Stimulated activated CD8-positive, alpha-beta memory T cell treated with anti-CD3 and anti-CD28 coated beads, Interleukin-4, amount 100 ng/mL, for 48 hours (primary cell): ENCODE measurements around the gene MACROD1.

Source experiments
- DNase-seq: peaks from one replicate; pipeline ENCODE4 v3.0.0-alpha.2; 2020

Gene MACROD1

DNA sequence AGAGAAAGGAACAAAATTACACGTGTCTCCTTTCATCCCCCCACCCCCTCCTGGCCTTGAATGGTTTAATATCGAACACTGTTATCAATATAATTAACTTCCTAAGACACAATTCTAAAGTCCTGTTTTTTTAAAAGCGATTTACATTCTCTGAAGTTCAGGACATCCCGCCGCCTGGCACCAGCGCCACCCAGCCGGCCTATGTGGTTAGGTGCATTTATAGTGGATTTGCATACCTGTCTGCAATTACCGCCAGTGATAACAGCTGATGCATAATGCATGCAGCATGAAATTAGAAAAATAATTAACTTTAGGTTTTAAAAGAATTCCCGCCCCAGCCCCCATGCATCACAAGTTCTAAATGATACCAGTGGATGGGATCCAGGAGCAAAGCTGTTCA, 58.6 kb downstream of the MACROD1 start:
- DNase-seq, result no peak

DNA sequence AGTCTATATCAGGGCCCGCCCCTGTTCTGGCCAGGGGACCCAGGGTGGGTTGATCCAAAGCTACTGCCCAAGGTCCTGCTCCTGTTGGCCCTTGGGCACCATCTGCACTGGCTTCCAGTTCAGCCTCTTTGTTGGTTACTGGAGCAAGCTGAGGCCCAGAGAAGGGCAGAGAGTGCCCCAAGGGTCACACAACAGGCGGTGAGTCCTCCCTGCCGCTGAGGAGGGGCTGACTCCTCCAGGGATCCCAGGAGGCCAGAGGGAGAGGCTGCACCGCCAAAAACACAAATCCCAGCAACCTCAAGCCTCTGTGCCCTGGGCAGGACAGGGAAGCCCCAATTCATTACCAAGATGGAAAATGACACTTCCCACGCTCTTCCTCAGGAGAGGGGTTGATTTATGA, 61.3 kb downstream of the MACROD1 start:
- DNase-seq, result no peak

DNA sequence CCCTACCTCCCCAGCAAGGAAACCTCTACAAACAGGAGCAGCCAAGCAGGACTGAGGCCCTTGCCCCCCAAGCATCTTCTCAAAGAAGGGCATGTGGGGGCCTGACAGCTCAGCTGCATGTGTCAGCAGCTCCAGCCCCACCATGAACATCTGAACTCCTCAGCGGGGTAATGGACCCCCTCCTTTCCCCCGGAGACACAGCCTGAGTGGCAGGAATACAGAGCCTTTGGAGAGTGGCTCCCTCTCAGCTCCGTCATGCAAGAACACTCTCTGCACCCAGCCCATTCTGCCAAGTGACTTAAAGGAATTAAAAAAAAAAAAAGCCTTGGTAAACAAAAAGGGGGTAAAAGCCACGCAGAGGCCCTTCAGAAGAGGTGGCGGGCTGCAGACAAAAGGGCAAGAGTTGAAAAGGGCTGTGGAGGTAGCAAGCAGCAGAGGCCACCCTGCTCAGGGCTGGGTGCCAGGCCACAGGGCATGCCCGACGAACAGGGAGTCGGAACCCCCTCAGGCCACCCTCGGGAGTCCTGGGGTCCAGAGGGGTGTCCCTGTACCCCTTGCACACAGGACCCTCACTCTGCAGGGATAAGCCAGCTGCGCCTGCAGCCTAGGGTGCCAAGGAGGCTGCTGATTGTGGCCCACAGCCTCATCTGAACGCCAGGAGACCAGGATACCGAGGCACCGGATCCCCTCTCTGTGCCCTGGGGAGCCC, 62.5 kb downstream of the MACROD1 start:
- DNase-seq, result no peak

DNA sequence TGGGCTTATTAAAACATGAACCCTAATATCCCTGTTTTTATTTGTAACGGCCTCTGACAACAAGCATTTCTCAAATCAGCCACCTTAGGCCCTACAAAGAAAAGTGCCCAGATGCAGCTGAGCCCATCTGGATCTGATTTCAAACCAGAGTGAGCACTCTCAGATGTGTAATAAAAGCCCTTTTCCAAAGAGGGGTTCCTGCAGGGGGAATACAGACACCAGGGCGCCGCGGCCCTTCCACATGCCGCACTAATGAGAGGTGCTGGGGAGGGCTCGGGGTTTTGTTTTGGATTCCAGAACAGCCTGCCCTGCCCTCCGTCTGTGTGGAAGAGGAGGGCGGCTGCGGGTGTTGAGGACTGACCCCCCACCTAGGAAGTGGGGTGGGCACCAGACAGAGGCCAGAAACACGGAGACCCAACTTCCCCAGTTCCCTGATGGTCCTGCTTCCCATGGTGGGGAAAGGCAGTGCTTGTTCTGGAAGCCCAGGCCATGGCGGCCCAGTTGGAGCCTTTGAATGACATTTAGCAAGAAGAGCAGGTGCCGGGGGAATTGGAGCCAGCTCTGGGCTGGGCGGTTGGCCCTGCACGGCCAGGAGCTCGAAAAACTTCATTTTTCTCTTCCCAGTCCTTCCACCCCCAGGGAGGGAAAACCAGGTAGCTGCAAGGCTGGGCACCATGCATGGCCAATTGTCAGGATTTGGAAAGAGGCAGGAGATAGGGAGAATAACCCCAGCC, 63.7 kb downstream of the MACROD1 start:
- DNase-seq, result no peak

DNA sequence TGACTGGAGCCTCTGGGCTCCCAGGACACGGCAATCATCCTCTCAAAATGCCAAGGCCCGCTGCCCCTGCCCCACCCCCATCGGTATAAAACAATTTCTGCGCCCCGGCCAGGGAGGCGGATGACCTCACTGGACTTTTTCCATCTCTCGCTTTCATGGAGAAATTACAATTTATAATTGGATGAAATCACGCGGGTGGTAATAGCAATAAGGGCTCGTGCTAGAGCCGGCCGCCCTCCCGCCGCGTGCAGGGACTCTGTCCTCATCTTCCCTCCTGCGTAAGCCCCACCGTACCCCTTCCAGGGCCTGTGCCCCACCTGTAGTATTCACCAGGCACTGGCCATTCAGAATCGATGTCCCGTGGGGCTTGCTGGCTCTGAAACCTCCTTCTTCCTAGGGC, 64.5 kb downstream of the MACROD1 start:
- no peak for DNase-seq

DNA sequence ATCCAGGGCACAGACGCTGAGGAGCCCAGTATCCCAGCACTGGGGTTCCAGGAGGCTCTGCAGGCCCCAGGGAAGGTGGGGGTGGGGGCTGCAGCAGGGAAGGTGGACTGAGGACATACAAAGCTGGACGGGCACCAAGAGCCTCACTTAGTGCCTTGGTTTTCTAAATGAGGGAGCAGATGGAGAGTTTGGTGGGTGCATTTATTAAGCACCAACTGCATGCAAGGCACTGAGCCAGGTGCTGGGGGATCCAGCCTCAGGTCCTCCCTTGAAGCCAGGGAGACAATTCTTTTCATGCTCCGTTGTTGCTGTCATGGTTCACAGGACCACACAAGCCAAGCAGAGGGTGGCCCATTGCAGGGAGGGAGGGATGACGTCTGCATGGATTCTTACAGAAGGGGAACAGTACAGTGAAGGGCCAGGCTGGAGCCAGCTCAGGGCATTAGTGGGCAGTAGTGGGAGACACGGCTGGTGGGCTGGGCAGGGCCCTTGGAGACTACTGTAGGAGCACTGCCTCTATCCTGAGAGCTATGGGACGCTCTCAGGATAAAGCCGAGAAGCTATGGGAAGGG, 65.0 kb downstream of the MACROD1 start:
- DNase-seq, result no peak

DNA sequence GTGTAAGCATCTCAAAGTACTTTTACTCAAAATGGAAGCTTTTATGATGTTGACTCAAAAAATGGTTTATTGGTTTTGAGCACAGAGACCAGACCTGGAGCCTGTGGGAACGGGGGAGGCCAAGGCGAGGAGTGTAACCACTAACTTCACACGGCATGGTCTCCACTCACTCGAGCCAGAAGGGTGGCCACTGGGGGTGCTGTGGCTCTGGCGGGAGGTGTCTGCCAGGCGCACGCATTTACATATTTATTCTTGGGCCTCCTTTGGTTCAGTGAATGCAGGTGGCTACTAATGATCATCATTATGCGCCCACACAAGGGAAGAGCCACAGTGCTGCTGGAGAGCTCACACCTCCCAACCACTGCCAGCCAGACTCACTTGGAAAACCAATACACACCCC, 65.6 kb downstream of the MACROD1 start:
- DNase-seq, result no peak

DNA sequence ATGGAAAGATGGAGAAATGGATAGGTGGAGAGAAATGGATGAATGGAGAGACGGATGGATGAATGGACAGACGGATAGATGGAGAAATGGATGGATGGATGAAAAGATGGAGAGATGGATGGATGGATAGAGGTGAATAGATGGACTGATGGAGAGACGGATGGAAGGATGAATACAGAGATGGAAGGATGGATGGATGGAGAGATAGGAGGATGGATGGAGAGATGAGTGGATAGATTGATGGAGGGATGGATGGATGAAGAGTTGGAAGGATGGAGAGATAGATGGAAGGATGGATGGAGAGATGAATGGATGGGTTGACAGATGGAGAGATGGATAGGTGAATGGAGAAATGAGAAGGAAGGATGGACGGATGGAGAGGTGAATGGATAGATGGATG, 66.5 kb downstream of the MACROD1 start:
- no peak for DNase-seq

DNA sequence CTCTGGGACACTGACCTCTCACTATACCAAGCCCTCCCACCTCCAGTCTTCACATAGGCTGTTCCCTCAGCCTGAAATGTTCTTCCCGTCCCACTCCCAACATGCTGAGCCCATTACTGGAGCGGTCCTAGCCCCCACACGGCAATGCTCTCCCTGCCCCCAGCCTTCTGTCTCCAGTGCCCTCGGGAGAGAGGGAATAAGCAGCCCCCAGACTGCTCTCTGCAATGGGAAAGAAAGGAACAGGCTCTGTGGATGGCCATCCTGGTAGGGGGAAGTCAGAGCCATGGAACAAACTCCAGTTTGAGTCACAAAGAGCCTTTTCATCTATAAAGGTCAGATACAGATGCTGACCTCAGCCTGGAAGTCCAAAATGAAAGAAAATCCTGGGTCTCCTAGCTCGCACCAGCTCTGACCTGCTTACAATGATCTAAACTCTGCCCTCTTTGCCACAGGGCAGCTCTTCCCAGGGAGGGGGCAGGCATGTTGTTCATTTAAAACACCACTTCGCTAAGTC, 67.5 kb downstream of the MACROD1 start:
- DNase-seq, result no peak

DNA sequence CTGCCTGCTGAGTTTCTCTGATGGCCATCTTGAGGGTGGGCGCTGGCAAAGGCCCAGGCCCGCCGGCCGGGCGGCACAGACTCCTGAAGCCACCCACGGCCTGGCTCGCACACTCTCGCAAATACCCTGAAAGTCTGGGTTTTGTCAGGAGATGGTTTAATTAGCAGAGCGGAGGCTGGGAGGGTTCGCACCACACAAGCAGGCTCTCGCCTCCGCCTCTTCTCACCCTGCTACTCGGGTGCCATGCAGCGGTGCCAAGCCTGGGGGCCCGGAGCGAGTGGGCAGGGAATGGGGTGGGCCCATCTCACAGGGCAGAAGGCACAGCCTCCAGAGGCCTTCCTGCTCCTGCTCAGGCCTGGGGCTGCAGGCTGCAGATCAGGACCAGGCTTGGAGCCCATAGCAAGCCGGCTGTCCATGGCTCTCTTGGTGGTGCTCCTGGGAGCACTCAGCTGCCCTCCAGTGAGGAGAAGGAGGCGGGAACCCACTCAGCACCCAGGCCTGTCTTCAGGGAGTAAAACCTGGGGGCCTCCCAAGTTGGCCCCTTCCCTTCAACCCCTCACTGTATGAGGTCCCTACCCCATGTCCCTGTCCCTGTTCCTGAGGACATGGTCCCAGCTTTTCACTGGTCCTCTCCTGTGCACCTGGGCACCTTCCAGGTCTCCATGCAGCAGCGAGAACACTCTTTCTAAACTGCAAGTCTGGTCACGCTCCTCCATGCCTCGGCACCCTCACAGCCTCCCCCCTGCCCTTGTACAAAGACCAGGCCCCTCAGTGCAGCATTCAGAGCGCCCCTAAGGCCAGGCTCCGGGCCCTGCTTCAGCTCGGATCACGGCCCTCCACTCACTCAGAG, 68.2 kb downstream of the MACROD1 start:
- DNase-seq, result no peak

DNA sequence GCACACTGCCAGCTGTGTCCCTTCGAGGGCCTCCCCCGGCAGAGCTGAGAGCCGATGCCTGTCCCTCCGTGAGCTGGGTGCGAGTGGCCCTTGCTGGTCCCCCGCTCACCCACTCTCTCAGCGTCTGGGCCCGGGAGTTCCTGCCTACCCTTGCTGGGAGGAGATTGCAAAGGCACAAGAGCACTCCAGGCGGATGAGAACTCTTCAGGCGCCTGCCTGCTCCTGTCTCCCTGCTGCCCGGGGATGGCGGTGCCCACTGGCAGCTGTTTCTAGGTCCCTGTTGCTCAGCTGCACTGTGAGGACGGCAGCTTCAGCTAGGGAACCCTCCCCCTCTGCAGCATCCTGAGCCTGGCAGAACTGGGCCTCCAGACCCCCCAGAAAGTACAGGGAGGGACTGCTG, 69.1 kb downstream of the MACROD1 start:
- no peak for DNase-seq

DNA sequence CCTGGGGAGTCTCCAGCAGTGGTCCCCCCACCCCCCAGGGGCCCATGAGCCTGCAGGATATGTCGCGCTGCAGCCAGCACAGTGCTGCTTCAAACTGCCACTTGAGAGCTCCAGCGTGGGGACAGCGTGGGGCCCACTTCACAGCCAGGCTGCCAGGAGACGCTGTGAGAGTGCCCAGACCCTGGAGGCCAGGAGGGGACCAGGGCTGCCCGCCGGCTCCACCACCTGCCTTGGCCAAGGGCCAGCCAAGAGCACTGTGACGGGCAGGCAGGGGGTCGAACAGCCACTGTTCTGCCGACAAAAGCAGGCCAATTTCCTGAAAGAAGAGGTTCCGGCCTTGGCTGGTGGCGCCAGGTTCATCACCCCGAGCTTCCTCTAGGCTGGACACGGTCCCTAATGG, 70.0 kb downstream of the MACROD1 start:
- DNase-seq, result no peak

DNA sequence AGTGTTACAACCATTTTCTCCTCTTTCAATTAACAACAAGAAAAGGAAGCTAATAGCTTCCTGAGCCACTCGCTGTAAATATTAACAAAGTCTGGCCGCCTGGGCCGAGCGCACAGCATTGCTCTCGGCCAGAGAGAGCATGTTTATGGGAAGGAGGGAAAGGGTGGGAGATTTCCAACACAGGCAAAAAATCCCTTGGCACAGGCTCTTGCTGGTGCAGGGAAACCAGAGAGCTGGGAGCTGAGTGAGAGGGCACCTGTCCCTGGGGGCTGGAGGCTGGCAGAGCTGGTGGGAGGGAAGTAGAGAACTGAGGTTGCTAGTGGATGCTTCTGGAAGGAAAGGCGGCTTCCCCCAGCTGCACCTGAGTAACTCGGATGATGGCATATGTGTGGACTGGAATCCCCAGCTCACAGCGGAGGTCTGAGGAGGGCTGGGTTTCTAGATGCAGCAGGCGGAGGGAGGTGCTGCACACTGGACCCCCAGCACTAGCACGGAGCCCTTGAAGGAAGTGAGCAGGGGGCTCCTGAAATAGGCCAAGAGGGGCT, 70.6 kb downstream of the MACROD1 start:
- DNase-seq, result no peak

DNA sequence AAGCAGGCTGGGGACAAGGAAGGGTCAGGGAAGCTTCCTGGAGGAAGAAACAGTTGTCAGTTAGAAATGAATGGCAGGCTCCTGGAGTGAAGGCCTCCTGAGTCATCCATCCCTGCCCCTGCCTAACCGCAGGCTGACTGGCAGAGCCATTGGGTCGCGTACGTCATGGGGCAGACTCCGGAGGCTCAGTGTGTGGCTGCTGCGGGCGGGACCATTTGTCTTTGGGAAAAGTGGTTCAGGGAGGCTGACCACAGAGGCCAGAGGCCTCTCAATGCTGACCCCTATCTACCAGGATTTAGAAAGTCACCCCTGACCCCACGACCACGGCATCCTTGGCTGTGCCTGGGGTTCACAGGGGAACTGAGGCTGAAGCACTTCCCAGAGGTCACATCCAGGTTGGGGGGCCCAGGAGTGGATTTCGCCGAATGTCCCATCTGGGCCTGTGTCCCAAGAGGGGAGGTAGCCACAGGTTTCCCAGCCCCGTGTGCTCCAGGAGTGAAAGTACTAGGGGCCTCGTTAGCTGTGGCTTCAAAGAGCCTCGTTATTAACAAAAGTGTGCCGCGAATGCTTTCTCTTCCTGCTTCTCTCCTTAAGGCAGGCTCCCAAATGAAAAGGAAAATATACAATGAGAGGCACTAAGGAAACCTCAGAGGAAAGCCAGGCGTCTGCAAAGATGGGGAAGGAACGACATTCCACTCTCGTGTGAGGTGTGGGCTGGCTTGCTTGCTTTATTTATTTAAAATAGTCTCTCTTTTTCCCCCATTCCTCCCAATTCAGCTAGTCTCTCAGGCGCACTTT, 71.3 kb downstream of the MACROD1 start:
- no peak for DNase-seq

DNA sequence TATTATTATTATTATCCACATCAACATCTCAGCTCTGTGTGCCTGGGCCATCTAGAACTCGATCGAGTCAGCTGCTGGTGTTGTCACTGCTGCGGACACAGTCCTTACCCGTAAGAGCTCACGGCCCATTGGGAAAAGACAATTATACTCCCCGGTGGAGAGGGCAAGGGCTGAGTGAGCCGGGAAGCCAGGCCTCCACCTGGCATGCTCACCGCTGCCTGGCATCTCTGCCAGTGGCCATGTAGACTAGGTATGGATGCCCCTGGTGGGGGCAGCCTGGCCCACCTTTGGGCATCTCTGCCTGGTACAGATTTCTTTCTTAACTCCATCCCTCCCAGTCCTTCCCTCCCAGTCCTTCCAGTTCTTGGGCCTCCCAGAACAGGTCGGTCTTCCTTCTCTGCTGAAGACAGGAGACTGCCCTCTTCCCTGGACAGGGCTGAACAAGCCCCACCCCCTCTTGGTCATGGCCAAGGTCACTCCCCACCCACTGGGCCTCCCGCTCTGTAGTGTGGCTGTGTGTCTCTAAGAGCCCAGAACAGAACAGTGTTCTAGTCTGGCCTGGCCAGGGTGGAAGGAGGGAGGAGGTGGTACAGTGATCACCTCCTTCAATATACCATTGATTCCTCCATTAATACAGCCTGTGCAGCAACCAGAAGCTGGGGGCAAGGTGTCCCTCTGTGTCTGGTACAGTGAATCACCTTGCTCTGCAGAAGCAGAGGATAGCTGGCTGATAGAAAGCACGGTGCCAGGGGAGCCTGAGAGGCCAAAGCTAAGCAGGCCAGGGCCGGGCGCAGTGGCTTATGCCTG, 72.5 kb downstream of the MACROD1 start:
- no peak for DNase-seq

DNA sequence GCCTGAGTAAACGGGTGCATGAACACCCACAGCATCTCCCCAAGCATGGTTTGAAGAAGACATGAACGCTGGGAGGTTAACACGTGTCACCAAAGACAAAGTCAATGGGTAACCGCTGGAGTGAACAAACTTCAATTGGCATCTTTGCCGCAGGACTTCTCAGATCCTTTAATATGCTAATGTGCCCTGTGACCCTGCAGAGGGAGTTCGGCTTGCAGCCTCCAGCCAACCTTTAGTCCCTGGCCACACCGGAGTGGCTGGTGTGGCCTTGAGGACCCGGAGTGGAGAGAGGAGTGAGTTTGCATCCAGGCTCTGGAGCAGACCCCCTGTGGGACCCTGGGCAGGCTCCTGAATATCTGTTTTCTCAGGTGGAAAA, 73.2 kb downstream of the MACROD1 start:
- no peak for DNase-seq

DNA sequence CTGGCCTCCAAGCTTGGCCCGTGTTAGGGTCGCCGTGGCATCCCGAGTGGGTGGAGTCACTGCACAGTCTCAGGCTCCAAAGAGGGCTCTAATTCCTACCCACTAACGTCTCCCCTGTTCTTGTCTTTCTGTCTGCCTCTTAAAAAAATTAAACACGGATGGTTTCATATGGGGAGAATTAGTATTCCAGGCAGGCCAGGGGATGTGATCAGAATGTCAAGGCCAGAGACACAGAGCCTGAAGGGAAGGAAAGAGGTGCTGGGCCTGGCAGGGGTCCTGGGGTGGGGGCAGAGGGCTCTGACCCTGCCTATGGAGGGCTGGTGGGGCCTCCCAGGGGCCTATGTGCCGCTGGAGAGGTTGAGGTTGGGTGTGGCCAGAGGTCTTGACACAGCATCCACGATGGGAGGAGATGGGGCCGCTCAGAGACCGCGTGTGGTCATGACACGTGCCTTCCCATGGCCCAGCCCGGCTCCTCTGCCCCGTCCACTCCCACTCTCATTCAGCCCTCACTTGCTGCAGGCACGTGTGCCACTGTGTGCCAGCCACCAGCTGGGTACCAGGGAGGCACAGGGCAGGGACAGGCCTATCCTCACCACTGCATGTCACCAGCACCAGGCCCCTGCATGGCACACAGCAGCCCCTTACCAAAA, 73.7 kb downstream of the MACROD1 start:
- DNase-seq, result no peak

DNA sequence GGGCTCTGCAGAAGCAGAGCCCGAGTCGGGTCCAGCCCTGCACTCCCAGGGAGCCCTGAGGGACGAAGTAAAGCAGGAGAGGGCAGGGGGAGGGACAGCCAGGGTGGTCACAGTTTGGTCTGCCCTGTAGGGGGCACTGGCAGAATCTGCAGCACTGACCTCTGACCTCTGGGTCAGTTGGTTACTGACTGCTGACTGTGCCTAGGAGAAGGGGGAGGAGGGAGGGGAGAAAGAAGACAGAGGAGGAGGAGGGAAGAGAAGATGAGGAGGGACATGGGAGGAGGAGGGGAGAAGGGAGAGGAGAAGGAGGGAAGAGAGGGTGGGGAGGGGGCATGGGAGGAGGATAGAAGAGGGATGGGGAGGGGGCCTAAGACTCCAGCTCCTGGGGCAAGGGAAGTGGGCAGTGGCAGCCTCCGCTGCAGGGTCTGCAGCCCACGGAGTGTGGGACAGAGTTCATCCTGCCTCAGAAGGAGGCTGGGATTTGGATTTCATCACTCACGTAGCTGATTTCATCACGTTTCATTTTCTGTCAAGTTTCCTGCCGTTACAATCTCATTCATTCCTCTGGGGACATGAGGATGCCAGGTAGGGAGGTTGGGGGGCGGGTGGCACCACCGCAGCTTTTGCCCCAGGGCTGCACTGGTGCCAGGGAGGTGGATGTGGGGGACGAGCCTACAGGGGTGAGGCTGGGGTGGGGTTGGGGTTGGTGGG, 75.0 kb downstream of the MACROD1 start:
- DNase-seq, result no peak

DNA sequence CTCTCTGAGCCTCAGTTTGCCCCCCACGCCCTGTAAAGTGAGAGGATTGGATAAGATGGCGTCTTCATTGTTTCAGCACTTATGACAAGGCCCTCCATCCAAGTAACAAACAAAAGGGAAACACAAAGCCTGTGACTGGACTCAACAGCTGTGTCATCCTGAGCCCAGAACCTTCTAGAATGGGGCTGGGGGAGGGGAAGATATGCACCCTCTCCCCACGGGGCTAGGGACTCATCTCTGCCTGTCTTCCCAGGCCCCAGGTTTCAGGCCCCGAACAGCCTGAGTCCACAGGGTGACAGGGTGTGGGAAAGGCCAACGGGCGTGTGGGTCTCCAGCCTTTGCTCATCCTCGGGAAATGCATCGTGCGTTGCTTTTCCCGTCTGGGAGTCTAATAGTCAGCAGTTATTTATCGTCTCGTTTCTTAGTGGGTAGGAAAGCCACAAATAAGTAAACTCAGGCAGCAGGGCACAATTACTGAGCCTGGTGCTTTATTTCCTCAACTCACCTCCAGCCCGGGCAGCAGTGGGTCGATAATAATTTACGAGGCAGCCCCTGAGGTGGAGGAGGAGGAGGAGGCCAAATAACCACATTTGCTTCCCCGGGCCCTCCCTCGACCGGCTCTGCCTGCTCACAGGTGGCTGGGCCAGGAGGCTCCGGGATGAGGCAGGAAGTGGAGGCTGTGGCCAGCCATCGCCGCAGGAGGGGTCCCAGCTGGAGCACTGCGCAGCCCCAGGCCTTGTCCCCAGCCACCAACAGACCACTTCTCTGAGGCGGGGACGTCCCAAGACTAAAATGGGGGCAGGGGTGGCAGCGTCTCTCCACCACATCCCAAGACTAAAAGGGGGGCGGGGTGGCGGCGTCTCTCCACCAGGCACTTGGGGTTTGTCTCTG, 75.8 kb downstream of the MACROD1 start:
- DNase-seq, result no peak
